ENCODE results near the gene CORO1C.

CORO1C gene

GRCh38 chr12:108696111-108696995, 35.0 kb downstream of the CORO1C start:
- DNase-seq (ENCODE audit: low spot score): peak; percentile 16

- DNase-seq (ENCODE audit: low spot score): no peak
Measured at GRCh38 chr12:108694812-108695278, 36.5 kb downstream of the CORO1C start.

- DNase-seq (ENCODE audit: low spot score): no peak
Measured at GRCh38 chr12:108693751-108694150, 37.6 kb downstream of the CORO1C start.

DNA sequence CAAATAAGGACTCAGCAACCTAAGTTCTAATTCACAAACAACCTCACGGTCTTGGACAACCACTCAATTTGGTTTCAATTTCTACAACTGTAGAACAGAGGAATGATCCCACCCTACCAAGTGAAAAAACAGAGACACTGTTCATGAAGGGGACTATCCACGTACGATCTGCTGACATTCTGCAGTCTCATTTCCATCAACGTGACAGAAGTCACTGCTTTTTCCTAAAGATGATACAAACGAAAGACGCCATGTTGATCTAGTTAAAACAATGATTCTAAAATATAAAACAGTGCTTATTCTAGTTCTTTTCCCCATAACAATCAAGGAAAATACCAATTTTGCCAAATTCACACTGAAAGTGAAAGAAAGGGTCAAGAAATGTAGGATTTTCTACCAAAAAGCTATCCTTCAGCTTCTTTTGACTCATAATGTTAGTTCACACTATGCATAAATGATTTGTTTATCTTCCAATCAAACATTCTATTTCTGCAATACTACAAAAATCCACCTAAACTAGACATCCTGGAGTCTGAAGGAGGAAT, 38.1 kb downstream of the CORO1C start:
- DNase-seq (ENCODE audit: low spot score): no peak

DNA sequence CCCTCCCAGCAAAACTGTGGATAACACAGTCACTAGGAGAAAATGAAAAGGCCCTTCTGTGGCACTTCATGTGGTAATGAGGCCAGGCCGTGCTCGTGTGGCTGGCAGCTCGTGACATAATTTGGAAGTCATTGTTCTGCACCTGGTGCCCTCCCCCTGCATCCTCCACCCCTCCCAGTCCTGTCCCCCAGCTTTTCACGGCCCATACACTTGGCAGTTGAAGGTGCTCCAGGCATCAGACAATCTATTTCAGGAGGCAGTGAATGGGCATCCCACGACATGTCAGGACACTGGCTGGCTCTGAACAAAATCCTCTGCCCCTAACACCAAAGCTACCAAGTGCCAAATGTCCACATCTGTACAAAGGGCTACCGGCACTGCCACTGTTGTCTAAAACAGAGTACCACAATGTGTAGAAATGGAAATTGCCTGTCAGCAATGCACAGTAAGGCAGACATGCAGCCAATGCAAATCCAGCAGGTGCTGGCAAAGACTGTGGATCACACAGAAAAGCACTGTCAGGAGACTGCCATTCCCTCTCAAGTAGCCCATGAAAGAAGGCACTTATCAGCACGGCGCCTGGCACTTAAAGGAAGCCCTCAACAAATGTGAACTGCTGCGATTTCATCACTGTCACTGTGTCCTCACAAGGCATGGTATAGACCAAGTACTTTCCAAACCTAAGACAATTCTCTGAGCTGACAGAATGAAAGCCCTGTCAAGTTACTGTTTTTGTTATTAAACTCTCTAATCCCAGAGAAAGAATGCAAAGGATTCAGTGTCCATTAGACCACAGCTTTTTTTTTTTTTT, 39.1 kb downstream of the CORO1C start:
- DNase-seq (ENCODE audit: low spot score): no peak

GRCh38 chr12:108691175-108691997, 39.9 kb downstream of the CORO1C start:
- peak; percentile 70 for DNase-seq (ENCODE audit: low spot score)

GRCh38 chr12:108690542-108691174, 40.7 kb downstream of the CORO1C start:
- DNase-seq (ENCODE audit: low spot score): peak; percentile 15

- no peak for DNase-seq (ENCODE audit: low spot score)
Measured at GRCh38 chr12:108690191-108690518, 41.2 kb downstream of the CORO1C start.

DNA sequence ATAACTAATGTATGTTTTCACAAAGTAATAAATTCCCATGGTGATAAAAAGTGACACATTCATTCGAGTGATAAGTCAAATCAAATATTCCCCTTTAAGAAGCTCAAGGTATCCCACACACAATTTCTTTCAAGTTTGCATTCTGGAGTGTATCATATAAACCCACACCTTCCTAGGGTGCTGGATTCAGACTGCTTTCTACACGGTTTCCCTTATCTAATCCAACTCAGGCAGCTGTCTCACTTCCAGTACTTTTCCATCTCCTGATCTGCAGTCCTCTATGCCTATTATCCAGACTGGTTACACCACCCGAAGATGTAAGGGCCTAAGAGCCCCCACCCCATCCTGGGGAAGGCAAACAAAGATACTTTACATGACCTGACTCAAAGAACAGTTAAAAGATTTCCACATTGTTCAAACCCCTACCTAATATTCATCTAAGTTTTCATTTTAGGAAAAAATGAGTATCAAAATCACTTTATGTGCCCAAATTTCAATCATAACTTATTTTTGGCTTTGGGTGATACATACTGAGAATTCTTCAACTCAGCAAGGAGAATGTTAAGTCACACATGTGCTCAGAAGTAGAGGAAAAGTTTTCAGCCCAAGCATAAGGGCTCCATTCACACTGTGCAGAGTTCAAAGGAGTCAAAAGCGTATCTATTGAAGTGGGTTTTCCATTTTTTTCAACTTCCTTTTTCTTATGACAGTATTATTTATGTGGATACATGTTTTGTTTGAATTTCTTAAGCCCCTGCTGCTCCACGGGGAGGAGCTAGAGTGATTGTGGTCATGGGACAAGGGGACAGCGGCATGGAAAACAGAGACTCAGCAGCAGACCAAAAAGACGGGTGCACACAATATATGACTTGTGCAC, 41.8 kb downstream of the CORO1C start:
- DNase-seq (ENCODE audit: low spot score): peak; percentile 23

DNA sequence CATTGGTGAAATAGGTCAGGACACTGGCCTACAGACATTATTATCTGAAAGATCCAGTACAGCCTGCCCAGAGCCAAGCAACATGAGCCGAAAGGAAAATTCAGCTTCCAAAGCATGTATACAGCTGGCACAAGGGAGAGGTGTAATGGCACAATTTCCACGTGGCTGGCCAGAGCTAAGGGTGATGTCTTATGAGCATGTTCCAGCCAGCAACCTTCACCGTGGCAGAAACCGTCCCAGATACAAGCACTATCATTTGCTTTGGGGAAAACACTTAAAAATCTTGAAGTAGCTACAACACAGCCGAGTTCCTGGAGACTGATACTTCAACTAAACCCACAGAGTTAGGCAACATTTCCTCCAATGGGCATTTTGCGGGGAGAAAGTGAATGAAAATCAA, 44.5 kb downstream of the CORO1C start:
- DNase-seq (ENCODE audit: low spot score): no peak

DNA sequence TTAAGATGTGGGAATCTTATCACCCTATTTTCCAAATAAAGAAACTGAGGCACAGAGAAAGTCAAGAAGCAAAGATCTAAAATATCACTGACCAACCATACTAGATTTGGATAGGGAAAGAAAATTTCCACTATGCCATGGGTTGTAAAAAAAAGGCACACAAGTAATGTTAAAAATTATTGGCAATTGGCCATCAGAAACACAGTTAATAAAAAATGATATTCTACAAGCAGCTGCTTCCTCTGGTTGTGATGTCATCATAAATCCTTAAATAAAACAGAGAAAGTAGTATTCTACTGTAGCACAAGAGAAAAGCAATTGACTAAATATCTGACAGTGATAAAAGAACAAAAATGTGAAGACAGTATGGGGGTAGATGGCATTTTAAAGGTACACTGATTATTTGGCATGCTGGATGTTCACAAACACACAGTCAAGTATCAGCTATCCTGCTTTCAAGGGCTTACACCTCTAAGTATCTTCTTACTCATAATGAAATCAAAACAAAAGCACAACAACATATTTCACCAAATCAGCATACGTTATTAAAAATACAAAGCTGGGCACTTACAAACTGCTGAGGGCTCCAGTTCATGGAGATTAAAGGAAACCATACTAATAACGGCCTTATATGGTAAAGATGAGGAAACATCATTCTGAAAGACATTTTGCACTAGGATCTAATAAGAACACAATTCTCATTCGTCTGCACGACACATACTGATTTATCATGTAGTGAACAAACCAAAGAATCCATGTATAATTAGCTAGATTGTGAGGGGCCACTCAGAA, 45.7 kb downstream of the CORO1C start:
- no peak for DNase-seq (ENCODE audit: low spot score)

DNA sequence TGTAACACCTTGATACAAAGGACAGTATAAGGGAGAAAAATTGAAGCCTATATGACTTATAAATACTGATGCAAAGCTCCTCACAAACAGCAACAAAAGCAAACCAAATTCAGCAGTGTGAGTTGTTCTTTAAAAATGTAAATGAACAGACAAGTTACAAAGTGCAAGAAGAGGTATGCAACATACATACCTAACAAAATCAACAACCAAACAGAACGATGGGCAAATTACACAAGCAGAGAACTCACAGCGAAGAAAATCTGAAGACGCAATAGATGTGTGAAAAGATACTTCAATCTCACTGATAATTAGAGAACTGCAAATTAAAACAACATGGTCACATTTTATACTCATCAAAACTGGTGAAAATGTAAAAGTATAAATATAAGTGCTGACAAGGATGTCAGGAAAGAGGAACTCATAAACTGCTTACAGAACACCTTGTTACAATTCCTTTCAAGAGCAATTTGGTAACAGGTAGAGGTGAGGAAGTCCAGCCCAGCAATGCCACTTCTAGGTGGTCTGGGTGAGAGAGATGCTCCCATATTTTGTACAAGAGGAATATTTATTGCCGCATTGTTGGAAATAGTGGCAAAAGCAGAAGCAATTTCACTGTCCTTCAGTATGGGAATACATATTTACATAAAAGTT, 47.3 kb downstream of the CORO1C start:
- no peak for DNase-seq (ENCODE audit: low spot score)

DNA sequence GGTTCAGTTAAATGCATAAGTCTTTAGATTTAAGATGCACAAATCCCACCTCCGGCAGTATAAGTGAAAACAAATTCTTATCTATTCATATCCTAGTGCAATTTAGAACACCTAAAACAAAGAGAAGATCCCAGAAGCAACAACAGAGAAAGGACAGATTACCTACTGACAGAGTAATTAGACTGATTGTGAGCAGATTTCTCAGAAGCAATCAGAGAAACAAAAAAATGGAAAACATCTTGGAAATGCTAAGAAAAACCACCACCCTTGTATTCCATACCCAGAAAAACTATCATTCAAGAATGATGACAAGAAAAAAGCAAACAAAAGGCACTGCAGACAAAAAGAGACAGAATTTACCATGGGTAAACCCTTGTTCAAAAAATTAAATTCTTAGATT, 50.0 kb downstream of the CORO1C start:
- DNase-seq (ENCODE audit: low spot score): no peak

DNA sequence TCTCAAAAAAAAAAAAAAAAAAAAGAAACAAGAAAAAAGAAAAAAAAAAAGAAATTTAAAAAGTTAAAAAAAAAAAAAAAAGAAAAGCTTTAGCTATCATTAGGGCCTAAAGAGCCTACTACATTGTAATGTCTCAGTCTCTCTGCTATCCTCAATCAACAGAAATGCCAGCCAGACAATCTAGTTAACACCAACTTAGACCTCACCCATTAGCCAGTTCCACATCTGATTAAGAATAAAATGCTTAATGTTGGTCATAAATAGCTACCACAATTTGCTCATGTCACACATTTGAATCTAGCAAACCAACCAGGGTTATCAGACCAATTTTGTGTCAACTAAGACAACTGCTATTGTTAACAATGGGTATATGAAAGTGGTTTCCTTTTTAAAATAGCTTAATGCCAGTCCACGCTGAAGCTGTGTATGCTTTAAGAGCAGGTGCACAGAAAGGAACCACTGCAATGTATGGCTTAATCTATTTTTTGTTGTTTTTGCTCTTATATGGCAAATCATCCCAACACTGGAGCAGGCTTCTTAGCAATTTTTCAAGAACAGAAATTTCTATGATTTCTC, 52.1 kb downstream of the CORO1C start:
- DNase-seq (ENCODE audit: low spot score): no peak

GRCh38 chr12:108678104-108678730, 53.1 kb downstream of the CORO1C start:
- DNase-seq (ENCODE audit: low spot score): no peak

GRCh38 chr12:108677381-108677780, 53.9 kb downstream of the CORO1C start:
- no peak for DNase-seq (ENCODE audit: low spot score)

- no peak for DNase-seq (ENCODE audit: low spot score)
Measured at GRCh38 chr12:108676707-108677106, 54.6 kb downstream of the CORO1C start.

- DNase-seq (ENCODE audit: low spot score): no peak
Measured at GRCh38 chr12:108675792-108676191, 55.5 kb downstream of the CORO1C start.

All from CD4-positive, alpha-beta T cell treated with Interleukin-15 for 4 hours (primary cell).